ENCODE results near the gene ITSN1. TPM values are rescaled to one million over a fixed set of nuclear protein-coding genes. Genes with fewer than 3 reads are reported as not detected.
"Not testable (repeated sequence)": the region's sequence is repeated elsewhere in the genome, so short reads cannot be mapped to it uniquely, and the experiment has no call there.

ITSN1 gene
- total and polyA plus RNA-seq, 2 donors from 2014 or later, result 8.1 to 42.5 TPM

DNA sequence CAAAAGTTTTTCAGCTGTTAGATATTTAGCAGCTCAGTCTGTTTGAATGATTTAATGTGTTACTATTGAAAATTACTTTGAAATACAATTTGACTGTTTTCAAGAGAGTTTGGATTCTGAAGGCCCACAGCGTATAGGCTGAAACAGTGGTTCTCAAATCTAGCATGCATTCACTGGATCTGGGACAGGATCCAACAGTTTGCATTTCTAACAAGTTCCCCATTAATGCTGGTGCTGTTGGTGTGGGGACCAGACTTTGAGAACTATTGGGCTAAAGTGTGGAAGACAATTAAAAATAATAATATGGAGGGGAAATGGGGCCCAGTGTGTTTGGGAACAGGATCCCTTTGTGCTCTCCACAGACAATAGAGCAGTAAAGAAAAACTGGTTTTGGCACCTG is 31.9 kb downstream of the ITSN1 start:
- DNase-seq (no peak), FAIRE-seq (no peak)
- no peaks in the 10 kb centered on the region for H3K9me3 ChIP-seq (ENCODE audit: control insufficient read depth in 2 of 3, insufficient read depth in 1 of 3, low read length in 3 of 3)
- TF ChIP-seq, protein P1, sequence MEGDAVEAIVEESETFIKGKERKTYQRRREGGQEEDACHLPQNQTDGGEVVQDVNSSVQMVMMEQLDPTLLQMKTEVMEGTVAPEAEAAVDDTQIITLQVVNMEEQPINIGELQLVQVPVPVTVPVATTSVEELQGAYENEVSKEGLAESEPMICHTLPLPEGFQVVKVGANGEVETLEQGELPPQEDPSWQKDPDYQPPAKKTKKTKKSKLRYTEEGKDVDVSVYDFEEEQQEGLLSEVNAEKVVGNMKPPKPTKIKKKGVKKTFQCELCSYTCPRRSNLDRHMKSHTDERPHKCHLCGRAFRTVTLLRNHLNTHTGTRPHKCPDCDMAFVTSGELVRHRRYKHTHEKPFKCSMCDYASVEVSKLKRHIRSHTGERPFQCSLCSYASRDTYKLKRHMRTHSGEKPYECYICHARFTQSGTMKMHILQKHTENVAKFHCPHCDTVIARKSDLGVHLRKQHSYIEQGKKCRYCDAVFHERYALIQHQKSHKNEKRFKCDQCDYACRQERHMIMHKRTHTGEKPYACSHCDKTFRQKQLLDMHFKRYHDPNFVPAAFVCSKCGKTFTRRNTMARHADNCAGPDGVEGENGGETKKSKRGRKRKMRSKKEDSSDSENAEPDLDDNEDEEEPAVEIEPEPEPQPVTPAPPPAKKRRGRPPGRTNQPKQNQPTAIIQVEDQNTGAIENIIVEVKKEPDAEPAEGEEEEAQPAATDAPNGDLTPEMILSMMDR (IDR thresholded peaks at IDR 0.05; ENCODE audit: borderline replicate concordance, extremely low read depth, insufficient read depth), result no peak
- no peaks in the 10 kb centered on the region for H3K27me3 ChIP-seq (ENCODE audit: control insufficient read depth, insufficient read depth, low read length)
- H3K9ac ChIP-seq (ENCODE audit: low read length in 3 of 3), result no peak overlapping the region
- intact Hi-C loops (cut with DNase I), result no loop called here
- no peaks in the 10 kb centered on the region for H3K36me3 ChIP-seq (ENCODE audit: control insufficient read depth in 2 of 3, insufficient read depth in 3 of 3, low read length in 3 of 3)
- H3K4me1 ChIP-seq (ENCODE audit: control insufficient read depth in 2 of 3, insufficient read depth in 2 of 3, low read depth in 1 of 3, low read length in 3 of 3), result peaks cover 0 to 2% (median 0%) of the 10 kb centered on the region in 3 donors
- no peak overlapping the region for H3K4me3 ChIP-seq (ENCODE audit: low read length in 3 of 3)
- no peak overlapping the region for H3K27ac ChIP-seq (ENCODE audit: low read depth in 2 of 2, low read length in 2 of 2)

GRCh38 chr21:33676666-33677065 is 34.4 kb downstream of the ITSN1 start:
- intact Hi-C loops (cut with DNase I); H3K27me3 ChIP-seq (ENCODE audit: control insufficient read depth, insufficient read depth, low read length); FAIRE-seq; H3K9me3 ChIP-seq (ENCODE audit: control insufficient read depth in 2 of 3, insufficient read depth in 1 of 3, low read length in 3 of 3); H3K27ac ChIP-seq (ENCODE audit: low read depth in 2 of 2, low read length in 2 of 2); DNase-seq; H3K36me3 ChIP-seq (ENCODE audit: control insufficient read depth in 2 of 3, insufficient read depth in 3 of 3, low read length in 3 of 3); H3K4me1 ChIP-seq (ENCODE audit: control insufficient read depth in 2 of 3, insufficient read depth in 2 of 3, low read depth in 1 of 3, low read length in 3 of 3); H3K4me3 ChIP-seq (ENCODE audit: low read length in 3 of 3); H3K9ac ChIP-seq (ENCODE audit: low read length in 3 of 3): not testable (repeated sequence)

DNA sequence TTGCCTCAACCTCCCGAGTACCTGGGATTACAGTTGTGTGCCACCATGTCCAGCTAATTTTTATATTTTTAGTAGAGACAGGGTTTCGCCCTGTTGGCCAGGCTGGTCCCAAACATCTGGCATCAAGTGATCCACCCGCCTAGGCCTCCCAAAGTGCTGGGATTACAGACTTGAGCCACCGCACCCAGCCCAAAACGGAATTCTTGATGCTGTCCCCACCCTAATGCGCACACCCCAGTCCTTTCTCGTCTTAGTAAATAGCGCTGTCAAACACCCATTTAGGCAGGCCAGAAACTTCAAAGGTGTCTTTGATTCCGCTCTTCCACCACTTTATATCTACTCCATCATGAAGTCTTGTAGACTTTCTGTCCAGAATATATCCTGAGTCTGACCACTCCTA is 35.1 kb downstream of the ITSN1 start:
- no peak for DNase-seq
- intact Hi-C loops (cut with DNase I), result no loop called here
- H3K9ac ChIP-seq (ENCODE audit: low read length in 3 of 3), result no peak overlapping the region
- H3K27ac ChIP-seq (ENCODE audit: low read depth in 2 of 2, low read length in 2 of 2), result no peak overlapping the region
- TF ChIP-seq, protein P1 (IDR thresholded peaks at IDR 0.05; ENCODE audit: borderline replicate concordance, extremely low read depth, insufficient read depth), result no peak
- no peaks in the 10 kb centered on the region for H3K27me3 ChIP-seq (ENCODE audit: control insufficient read depth, insufficient read depth, low read length)
- no peaks in the 10 kb centered on the region for H3K4me1 ChIP-seq (ENCODE audit: control insufficient read depth in 2 of 3, insufficient read depth in 2 of 3, low read depth in 1 of 3, low read length in 3 of 3)
- no peak for FAIRE-seq
- no peak overlapping the region for H3K4me3 ChIP-seq (ENCODE audit: low read length in 3 of 3)
- H3K9me3 ChIP-seq (ENCODE audit: control insufficient read depth in 2 of 3, insufficient read depth in 1 of 3, low read length in 3 of 3), result no peaks in the 10 kb centered on the region
- no peaks in the 10 kb centered on the region for H3K36me3 ChIP-seq (ENCODE audit: control insufficient read depth in 2 of 3, insufficient read depth in 3 of 3, low read length in 3 of 3)

- intact Hi-C loops (cut with DNase I), result no loop called here
- TF ChIP-seq, protein P1 (IDR thresholded peaks at IDR 0.05; ENCODE audit: borderline replicate concordance, extremely low read depth, insufficient read depth), result no peak
- no peaks in the 10 kb centered on the region for H3K9me3 ChIP-seq (ENCODE audit: control insufficient read depth in 2 of 3, insufficient read depth in 1 of 3, low read length in 3 of 3)
- no peak overlapping the region for H3K9ac ChIP-seq (ENCODE audit: low read length in 3 of 3)
- H3K36me3 ChIP-seq (ENCODE audit: control insufficient read depth in 2 of 3, insufficient read depth in 3 of 3, low read length in 3 of 3), result no peaks in the 10 kb centered on the region
- H3K27me3 ChIP-seq (ENCODE audit: control insufficient read depth, insufficient read depth, low read length), result no peaks in the 10 kb centered on the region
- FAIRE-seq, result no peak
- no peak overlapping the region for H3K27ac ChIP-seq (ENCODE audit: low read depth in 2 of 2, low read length in 2 of 2)
- DNase-seq, result no peak
- peaks cover 0 to 20% (median 4%) of the 10 kb centered on the region in 3 donors for H3K4me1 ChIP-seq (ENCODE audit: control insufficient read depth in 2 of 3, insufficient read depth in 2 of 3, low read depth in 1 of 3, low read length in 3 of 3)
- no peak overlapping the region for H3K4me3 ChIP-seq (ENCODE audit: low read length in 3 of 3)
Observed at GRCh38 chr21:33680870-33681269, 38.6 kb downstream of the ITSN1 start.
